Activated T-cell treated with anti-CD3 and anti-CD28 coated beads, Interleukin-2, amount 50 U/mL, for 4 hours (primary cell): ENCODE results near the gene MS4A3. TPM values are rescaled to one million over a fixed set of nuclear protein-coding genes. Genes with fewer than 3 reads are reported as not detected.
"Not testable (repeated sequence)": the region's sequence is repeated elsewhere in the genome, so short reads cannot be mapped to it uniquely, and the experiment has no call there.

ENCODE experiments used
- ATAC-seq, 2 donors: fragments of 200-7000 bp; cut with Tn5 transposase; one replicate each; pipeline ENCODE4 v1.10.0; 2021
- DNase-seq: peaks from one replicate; pipeline ENCODE4 v3.0.0-alpha.2; 2020
- H3K27me3 Mint-ChIP-seq: one replicate; pipeline ENCODE4 v1.8.0; 2021; ENCODE audit warnings: low read depth, mixed read lengths
- H3K36me3 Mint-ChIP-seq: one replicate; pipeline ENCODE4 v1.8.0; 2022; ENCODE audit warnings: mixed read lengths; ENCODE audit not compliant: insufficient read depth
- H3K4me1 Mint-ChIP-seq: one replicate; pipeline ENCODE4 v1.8.0; 2021; ENCODE audit warnings: low read depth, mixed read lengths
- H3K4me3 Mint-ChIP-seq: one replicate; pipeline ENCODE4 v1.8.0; 2021; ENCODE audit warnings: mild to moderate bottlenecking, moderate library complexity, mixed read lengths
- H3K9me3 Mint-ChIP-seq: one replicate; pipeline ENCODE4 v1.8.0; 2021; ENCODE audit warnings: mixed read lengths
- total RNA-seq, 3 donors: library from RNA; stranded (reverse); gene quantifications; one replicate each; pipeline ENCODE4 v1.2.1, GENCODE V29; 2021

The MS4A3 gene
- total RNA-seq, 3 donors from 2014 or later = not detected

GRCh38 chr11:60077216-60077817 is 20.9 kb downstream of the MS4A3 start:
- Mint-ChIP-seq H3K4me3 (no peak overlapping the region), H3K36me3 (no peaks in the 10 kb centered on the region)
- no peak for ATAC-seq

GRCh38 chr11:60077981-60078380 is 21.5 kb downstream of the MS4A3 start:
- ATAC-seq = no peak
- Mint-ChIP-seq H3K27me3 (peaks cover 7% of the 10 kb centered on the region), H3K9me3 (peaks cover 10% of the 10 kb centered on the region), H3K4me3 (no peak overlapping the region), H3K4me1 (no peaks in the 10 kb centered on the region), H3K36me3 (no peaks in the 10 kb centered on the region)
- no peak for DNase-seq

More at GRCh38 chr11:60077216-60077817, 20.9 kb downstream of the MS4A3 start:
- no peak for DNase-seq
- H3K4me1 Mint-ChIP-seq = no peaks in the 10 kb centered on the region
- peaks cover 7% of the 10 kb centered on the region for H3K27me3 Mint-ChIP-seq
- peaks cover 10% of the 10 kb centered on the region for H3K9me3 Mint-ChIP-seq

GRCh38 chr11:60078745-60079144 is 22.3 kb downstream of the MS4A3 start:
- DNase-seq (no peak), ATAC-seq (no peak)
- H3K27me3 Mint-ChIP-seq = peaks cover 7% of the 10 kb centered on the region
- H3K36me3 Mint-ChIP-seq = no peaks in the 10 kb centered on the region
- H3K9me3 Mint-ChIP-seq = peaks cover 10% of the 10 kb centered on the region
- no peaks in the 10 kb centered on the region for H3K4me1 Mint-ChIP-seq
- no peak overlapping the region for H3K4me3 Mint-ChIP-seq

GRCh38 chr11:60080535-60080934 is 24.1 kb downstream of the MS4A3 start:
- H3K4me3 Mint-ChIP-seq = no peak overlapping the region
- peaks cover 10% of the 10 kb centered on the region for H3K9me3 Mint-ChIP-seq
- H3K27me3 Mint-ChIP-seq = peaks cover 11% of the 10 kb centered on the region
- H3K36me3 Mint-ChIP-seq = no peaks in the 10 kb centered on the region
- DNase-seq = no peak
- ATAC-seq = no peak
- no peaks in the 10 kb centered on the region for H3K4me1 Mint-ChIP-seq

DNA sequence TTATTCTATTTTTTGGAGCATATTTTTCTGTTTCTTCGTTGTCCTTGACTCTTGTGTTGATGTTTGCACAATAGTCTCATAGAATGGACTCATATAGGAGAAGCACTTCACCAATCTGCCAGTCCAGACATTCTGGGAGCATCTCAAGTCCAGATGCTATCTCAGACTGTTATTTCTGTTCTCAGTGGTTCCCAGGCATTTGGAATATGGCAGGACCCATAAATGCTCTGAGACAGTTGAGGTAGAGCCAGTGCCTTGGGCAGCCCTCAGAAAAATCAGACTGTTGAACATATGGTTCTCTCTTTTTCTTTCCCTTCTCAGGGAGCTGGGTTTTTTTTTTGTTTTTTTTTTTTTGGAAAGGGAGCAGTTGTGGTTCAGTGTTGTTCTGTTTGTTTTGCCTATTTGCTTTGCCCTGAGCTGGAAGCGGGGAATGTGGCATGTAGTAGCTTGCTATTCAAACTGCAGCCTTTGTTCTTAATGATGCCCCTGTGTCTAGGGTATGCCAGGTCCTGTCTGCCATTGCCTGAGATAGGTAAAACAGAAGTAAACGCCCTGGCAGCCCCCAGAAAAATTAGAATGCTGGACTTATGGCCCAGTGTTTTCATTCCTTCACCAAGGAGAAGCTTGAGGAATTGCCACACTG is 28.3 kb downstream of the MS4A3 start:
- H3K4me3 Mint-ChIP-seq = no peak overlapping the region
- no peak for DNase-seq

DNA sequence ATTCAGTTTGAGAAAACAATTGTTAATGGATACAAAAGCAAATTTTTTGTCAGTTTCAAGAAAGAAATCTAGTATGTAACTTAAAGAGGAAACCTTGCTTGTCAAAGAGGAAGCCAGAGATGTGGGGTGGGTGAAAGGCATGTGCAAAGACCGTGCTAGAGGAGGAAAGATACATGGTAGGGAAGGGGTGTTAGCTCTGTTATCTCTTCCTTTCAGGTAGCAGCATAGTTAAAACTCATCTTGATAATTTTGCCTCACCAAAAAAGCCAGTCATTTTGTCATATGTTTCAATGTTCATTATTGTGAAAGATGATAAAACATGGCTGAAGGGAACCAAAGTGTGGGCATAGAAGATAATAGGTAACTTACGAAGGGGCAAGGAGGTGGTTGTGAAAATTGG is 29.4 kb downstream of the MS4A3 start:
- H3K9me3 Mint-ChIP-seq = no peaks in the 10 kb centered on the region
- peaks cover 25% of the 10 kb centered on the region for H3K27me3 Mint-ChIP-seq
- DNase-seq (no peak), ATAC-seq (no peak)
- no peak overlapping the region for H3K4me3 Mint-ChIP-seq
- no peaks in the 10 kb centered on the region for H3K4me1 Mint-ChIP-seq
- no peaks in the 10 kb centered on the region for H3K36me3 Mint-ChIP-seq

More for the DNA sequence above, 28.3 kb downstream of the MS4A3 start:
- Mint-ChIP-seq H3K4me1 (no peaks in the 10 kb centered on the region), H3K27me3 (peaks cover 25% of the 10 kb centered on the region), H3K36me3 (no peaks in the 10 kb centered on the region), H3K9me3 (no peaks in the 10 kb centered on the region)
- ATAC-seq = no peak

DNA sequence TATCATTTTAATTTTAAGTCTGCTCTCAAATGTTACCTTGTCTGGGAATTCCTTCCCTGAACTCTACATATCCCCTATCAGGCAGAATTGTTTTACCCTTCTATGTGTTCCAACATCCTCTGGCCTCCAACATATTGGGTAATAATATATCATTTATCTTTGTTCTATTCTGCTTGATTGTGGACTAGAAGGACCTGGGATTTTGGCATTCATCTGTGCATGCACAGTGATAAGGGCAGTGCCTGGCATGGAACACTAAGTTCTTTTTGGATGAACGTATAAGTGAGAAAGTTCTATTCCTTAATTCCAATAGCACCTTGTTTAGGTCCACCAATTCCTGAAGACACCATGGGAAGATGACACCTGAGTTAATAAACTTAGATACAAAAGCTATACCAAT is 30.8 kb downstream of the MS4A3 start:
- H3K36me3 Mint-ChIP-seq = no peaks in the 10 kb centered on the region
- H3K4me3 Mint-ChIP-seq = no peak overlapping the region
- ATAC-seq (no peak), DNase-seq (no peak)
- H3K27me3 Mint-ChIP-seq = peaks cover 25% of the 10 kb centered on the region
- no peaks in the 10 kb centered on the region for H3K9me3 Mint-ChIP-seq
- no peaks in the 10 kb centered on the region for H3K4me1 Mint-ChIP-seq

DNA sequence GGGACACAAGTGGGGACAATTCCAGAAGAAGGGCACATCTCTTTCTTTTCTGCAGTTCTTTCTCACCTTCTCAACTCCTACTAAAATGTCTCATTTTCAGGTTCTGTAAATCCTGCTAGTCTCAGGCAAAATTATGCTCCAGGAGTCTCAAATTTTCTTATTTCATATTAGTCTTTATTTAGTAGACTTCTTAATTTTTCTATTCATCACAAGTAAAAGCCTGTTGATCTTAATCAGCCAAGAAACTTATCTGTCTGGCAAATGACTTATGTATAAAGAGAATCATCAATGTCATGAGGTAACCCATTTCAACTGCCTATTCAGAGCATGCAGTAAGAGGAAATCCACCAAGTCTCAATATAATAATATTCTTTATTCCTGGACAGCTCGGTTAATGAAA is 31.9 kb downstream of the MS4A3 start, which contains the start of gene MS4A2:
Gene MS4A2 (plus strand): TSS at position 301 of the 400 bp plus-strand sequence. CDS start 102 bp downstream, outside the sequence.
- DNase-seq (no peak), ATAC-seq (no peak)
- Mint-ChIP-seq H3K4me1 (no peaks in the 10 kb centered on the region), H3K4me3 (no peak within 1 kb of the TSS), H3K36me3 (no peaks in the 10 kb centered on the region), H3K27me3 (peaks cover 25% of the 10 kb centered on the region), H3K9me3 (no peaks in the 10 kb centered on the region)

GRCh38 chr11:60095477-60096120 is 39.1 kb downstream of the MS4A3 start:
- H3K36me3 Mint-ChIP-seq = no peaks in the 10 kb centered on the region
- DNase-seq (no peak), ATAC-seq (no peak)
- no peak overlapping the region for H3K4me3 Mint-ChIP-seq
- no peaks in the 10 kb centered on the region for H3K4me1 Mint-ChIP-seq
- H3K27me3 Mint-ChIP-seq = peaks cover 5% of the 10 kb centered on the region
- no peaks in the 10 kb centered on the region for H3K9me3 Mint-ChIP-seq

DNA sequence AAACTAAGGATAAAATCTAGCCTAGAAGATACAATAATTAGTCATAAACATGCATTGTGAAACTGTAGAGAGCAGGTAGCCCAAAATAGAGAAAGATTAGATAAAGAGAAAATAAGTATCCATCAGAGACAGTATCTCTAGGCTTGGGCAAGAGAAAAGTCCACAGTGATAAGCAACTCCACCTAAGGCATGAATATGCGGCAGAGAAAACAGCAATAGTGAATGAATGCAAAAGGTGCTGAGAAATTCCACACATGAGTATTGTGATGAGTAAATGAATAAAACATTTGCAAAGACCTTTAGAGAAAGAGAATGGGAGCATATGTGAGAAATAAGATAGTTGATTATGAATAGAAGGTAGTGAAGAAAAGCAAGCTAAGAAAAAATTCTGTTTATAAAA is 40.7 kb downstream of the MS4A3 start:
- peaks cover 5% of the 10 kb centered on the region for H3K27me3 Mint-ChIP-seq
- peaks cover 1% of the 10 kb centered on the region for H3K4me1 Mint-ChIP-seq
- no peak for ATAC-seq
- no peak overlapping the region for H3K4me3 Mint-ChIP-seq
- no peaks in the 10 kb centered on the region for H3K36me3 Mint-ChIP-seq
- DNase-seq = no peak
- H3K9me3 Mint-ChIP-seq = no peaks in the 10 kb centered on the region

GRCh38 chr11:60098508-60098907 is 42.0 kb downstream of the MS4A3 start:
- H3K27me3 Mint-ChIP-seq = peaks cover 5% of the 10 kb centered on the region
- ATAC-seq = no peak
- no peak for DNase-seq
- no peak overlapping the region for H3K4me3 Mint-ChIP-seq
- no peaks in the 10 kb centered on the region for H3K36me3 Mint-ChIP-seq
- H3K4me1 Mint-ChIP-seq = peaks cover 1% of the 10 kb centered on the region
- no peaks in the 10 kb centered on the region for H3K9me3 Mint-ChIP-seq

DNA sequence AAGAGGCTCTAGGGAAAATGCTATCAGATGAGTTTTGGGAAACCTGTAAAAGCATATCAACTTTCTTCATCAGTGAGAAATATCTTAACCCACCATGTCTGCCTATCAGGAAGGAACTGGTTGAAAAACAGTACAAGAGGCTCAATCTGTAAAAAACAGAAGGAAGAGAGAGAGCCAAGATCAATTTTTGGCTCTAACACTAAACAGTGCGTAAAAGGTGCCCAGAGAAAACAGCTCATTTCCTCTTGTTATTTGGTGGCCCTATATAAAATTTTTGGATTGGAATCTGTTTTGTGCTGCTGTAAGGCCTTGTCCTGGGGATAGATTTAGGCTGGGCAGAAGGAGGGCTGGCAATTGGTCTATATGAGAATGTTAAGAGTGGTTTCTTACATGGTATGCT is 44.1 kb downstream of the MS4A3 start:
- H3K9me3 Mint-ChIP-seq = no peaks in the 10 kb centered on the region
- ATAC-seq = no peak
- no peaks in the 10 kb centered on the region for H3K36me3 Mint-ChIP-seq
- no peak for DNase-seq
- H3K4me1 Mint-ChIP-seq = peaks cover 1% of the 10 kb centered on the region
- H3K27me3 Mint-ChIP-seq = no peaks in the 10 kb centered on the region
- H3K4me3 Mint-ChIP-seq = no peak overlapping the region

- ATAC-seq, H3K27me3 Mint-ChIP-seq, H3K4me3 Mint-ChIP-seq, H3K4me1 Mint-ChIP-seq, DNase-seq, H3K36me3 Mint-ChIP-seq, H3K9me3 Mint-ChIP-seq: not testable (repeated sequence)
Measured at GRCh38 chr11:60101368-60101767, 44.9 kb downstream of the MS4A3 start.

GRCh38 chr11:60104471-60105115 is 48.1 kb downstream of the MS4A3 start:
- not testable (repeated sequence) for H3K36me3 Mint-ChIP-seq, H3K27me3 Mint-ChIP-seq, ATAC-seq, DNase-seq, H3K4me3 Mint-ChIP-seq, H3K4me1 Mint-ChIP-seq, H3K9me3 Mint-ChIP-seq
